Adipocyte (in vitro differentiated cells): ENCODE results near the gene KRT27.
"Not testable (repeated sequence)": the region's sequence is repeated elsewhere in the genome, so short reads cannot be mapped to it uniquely, and the experiment has no call there.

ENCODE experiments used
- DNase-seq: peaks from one replicate; pipeline ENCODE4 v3.0.0-alpha.2; 2015; ENCODE audit warnings: low read depth
- H3K27me3 ChIP-seq: replicated peaks from 2 replicates; pipeline ENCODE4 v1.7.0; 2013; ENCODE audit warnings: mild to moderate bottlenecking, low read length, moderate library complexity; ENCODE audit not compliant: control insufficient read depth, insufficient read depth
- H3K36me3 ChIP-seq: 2 replicates; pipeline ENCODE4 v1.7.0; 2013; ENCODE audit warnings: low read length, mild to moderate bottlenecking, moderate library complexity; ENCODE audit not compliant: control insufficient read depth, insufficient read depth, severe bottlenecking
- H3K4me1 ChIP-seq: 2 replicates; pipeline ENCODE4 v1.7.0; 2013; ENCODE audit warnings: mild to moderate bottlenecking, low read length, moderate library complexity; ENCODE audit not compliant: control insufficient read depth, insufficient read depth
- H3K4me3 ChIP-seq: 2 replicates; pipeline ENCODE4 v1.7.0; 2013; ENCODE audit warnings: mild to moderate bottlenecking, low read length, moderate library complexity
- H3K9ac ChIP-seq: 2 replicates; pipeline ENCODE4 v1.7.0; 2013; ENCODE audit warnings: mild to moderate bottlenecking, low read length, moderate library complexity
- H3K9me3 ChIP-seq: 2 replicates; pipeline ENCODE4 v1.7.0; 2013; ENCODE audit warnings: mild to moderate bottlenecking, low read length, moderate library complexity; ENCODE audit not compliant: control insufficient read depth

KRT27 gene

DNA sequence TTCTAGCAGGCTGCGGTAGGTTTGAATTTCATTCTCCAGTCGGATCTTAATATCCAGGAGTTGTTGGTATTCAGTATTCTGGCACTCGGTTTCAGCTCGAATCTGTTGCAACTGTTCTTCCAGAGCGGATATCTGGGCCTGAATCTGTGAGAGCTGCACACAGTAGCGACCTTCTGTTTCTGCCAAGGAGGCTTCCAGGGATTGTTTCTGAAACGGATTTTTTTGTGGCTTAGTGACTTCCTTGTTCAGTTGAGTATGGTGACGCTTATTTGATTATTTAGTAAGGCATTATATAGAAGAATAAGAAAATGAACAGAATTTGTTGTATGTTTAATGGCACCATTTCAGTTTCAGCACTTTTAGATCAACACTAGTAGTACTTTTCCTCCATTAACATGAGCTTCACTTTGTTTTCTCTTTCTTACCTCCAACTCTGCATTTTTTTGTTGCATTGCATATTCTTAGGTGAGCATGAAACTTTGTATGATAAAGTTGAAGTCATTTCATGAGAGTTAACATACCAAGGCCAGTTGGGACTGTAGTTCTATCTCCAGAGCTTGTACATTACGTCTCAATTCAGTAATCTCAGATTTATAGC is 37.3 kb upstream of the KRT27 start:
- Histone ChIP-seq H3K4me3 (peak overlapping the region; percentile 96), H3K36me3 (peaks cover 13% of the 10 kb centered on the region), H3K9me3 (no peaks in the 10 kb centered on the region), H3K4me1 (peaks cover 27% of the 10 kb centered on the region), H3K9ac (peak overlapping the region; percentile 94), H3K27me3 (no peaks in the 10 kb centered on the region)
- DNase-seq, result peak; percentile 44

DNA sequence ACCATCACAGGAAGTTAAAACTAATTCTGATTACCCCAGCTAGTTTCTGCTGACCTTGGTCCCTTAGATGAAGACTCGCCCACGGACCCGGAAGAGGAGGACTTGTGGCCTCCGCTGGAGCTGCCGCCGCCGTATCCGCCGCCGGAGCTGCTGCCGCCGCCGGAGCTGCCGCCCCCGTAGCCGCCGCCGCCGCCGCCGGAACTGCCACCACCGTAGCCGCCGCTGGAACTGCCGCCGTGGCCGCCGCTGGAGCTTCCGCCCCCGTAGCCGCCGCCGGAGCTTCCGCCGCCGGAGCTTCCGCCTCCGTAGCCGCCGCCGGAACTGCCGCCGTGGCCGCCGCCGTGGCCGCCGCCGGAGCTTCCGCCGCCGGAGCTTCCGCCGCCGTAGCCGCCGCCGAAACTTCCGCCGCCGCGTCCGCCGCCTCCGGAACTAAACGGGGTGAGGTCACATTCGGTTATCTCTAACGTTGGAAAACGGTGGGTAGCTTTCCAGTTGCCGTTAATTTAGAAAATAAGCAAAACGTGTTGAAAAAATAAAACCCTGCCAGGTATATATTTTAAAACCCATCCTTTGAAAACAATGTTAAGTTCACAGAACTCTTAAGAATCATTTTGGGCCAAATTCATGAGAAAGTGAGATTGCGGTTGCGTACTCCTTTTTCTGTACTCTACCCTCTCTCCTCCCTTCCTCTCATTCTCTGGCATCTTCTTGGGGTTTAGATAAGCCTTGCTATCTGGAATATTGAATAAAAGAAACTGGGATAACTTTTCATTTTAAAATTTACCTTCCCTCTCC is 36.6 kb upstream of the KRT27 start:
- Histone ChIP-seq H3K27me3 (no peaks in the 10 kb centered on the region), H3K36me3 (peaks cover 13% of the 10 kb centered on the region), H3K4me1 (peaks cover 27% of the 10 kb centered on the region), H3K9me3 (no peaks in the 10 kb centered on the region), H3K4me3 (peak overlapping the region; percentile 96), H3K9ac (peak overlapping the region; percentile 94)
- peak; percentile 91 for DNase-seq

DNA sequence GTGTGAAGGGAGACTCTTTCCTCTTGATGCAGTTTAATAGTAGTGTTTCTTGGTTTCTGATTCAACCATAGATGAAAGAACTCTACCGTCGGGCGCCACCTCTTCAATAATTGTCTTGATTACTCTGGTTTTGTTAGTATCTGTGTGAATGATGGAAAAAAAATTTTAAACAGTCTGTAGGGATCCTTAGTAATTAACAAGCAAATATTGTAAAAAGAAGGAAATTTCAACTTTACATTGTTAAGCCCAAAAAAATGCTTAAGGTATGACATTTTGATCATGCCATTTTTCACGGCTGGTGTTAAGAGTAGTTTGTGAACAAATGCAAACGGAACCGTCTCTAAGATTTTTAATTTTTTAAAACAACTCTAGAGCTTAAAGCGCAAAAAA is 36.0 kb upstream of the KRT27 start:
- H3K4me3 ChIP-seq, result peak overlapping the region; percentile 96
- peak; percentile 13 for DNase-seq
- H3K36me3 ChIP-seq, result peaks cover 13% of the 10 kb centered on the region
- no peaks in the 10 kb centered on the region for H3K9me3 ChIP-seq
- H3K27me3 ChIP-seq, result no peaks in the 10 kb centered on the region
- peaks cover 27% of the 10 kb centered on the region for H3K4me1 ChIP-seq
- peak overlapping the region; percentile 94 for H3K9ac ChIP-seq

DNA sequence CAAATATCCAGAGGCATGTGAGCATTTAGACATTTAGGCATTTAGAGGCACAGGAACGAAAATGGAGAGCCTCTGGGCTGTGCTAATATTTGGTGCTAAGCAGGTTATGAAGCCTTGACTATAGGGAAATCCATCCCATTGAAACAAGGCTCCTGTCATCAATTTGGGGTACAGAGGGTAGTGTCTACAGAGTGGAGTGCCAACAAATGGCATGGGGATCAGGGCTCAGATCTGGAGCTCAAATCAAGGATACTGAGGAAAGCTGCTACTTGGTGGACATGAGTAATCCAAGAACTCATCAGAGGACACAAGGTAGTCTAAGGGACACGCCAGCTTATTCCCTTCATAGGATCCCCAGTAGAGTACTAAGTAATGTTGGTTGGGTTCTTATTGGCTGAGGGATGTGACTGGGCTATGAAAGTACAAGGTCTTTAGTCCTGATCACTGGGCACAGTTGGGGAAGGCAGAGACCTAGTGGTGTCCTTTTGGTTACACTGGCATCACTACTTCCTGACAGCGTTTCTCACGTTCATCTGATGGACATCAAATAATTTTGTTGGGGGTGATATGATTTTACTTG is 34.8 kb upstream of the KRT27 start:
- H3K9ac ChIP-seq, result no peak overlapping the region
- no peaks in the 10 kb centered on the region for H3K27me3 ChIP-seq
- peaks cover 13% of the 10 kb centered on the region for H3K36me3 ChIP-seq
- H3K4me3 ChIP-seq, result no peak overlapping the region
- H3K4me1 ChIP-seq, result peaks cover 27% of the 10 kb centered on the region
- no peak for DNase-seq
- no peaks in the 10 kb centered on the region for H3K9me3 ChIP-seq

DNA sequence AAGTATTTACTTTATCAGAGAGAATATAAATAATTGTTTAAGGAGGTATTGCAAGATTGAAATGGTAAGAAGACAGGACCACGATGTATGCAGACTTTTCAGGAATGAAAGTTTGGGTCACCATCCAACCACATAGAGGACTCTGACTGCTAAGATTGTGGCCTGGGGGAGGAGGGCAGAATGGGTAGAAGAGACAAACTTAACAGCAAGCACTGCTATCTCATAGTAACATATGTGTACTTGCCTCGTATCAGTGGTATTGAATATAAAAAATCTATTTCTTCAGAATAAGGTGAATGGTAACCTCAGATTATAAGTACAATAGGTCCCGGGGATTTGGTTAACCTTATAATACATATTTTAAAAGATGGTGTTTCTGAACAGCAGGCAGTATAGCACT is 34.2 kb upstream of the KRT27 start:
- Histone ChIP-seq H3K9me3 (no peaks in the 10 kb centered on the region), H3K9ac (no peak overlapping the region), H3K4me1 (peaks cover 24% of the 10 kb centered on the region), H3K27me3 (no peaks in the 10 kb centered on the region), H3K36me3 (peaks cover 13% of the 10 kb centered on the region), H3K4me3 (no peak overlapping the region)
- DNase-seq, result no peak

DNA sequence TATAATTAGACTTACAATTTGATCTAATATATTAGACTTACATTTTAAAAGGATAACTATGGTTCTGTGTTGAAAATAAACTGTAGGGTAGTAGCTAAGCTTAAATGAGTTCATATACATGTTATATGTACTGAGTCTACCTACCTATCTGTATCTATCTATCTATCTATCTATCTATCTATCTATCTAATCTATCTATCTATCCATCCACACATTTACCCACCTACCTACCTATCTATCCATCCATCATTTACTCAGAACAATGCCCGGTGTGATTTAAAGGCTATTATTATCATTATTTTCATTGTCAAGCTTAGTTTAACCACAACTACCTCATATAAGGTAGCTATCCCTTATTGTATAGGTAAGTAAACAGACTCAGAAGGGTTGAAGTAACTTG is 33.0 kb upstream of the KRT27 start:
- Histone ChIP-seq H3K9ac (no peak overlapping the region), H3K4me1 (peaks cover 13% of the 10 kb centered on the region), H3K4me3 (no peak overlapping the region), H3K36me3 (peaks cover 13% of the 10 kb centered on the region), H3K27me3 (no peaks in the 10 kb centered on the region), H3K9me3 (no peaks in the 10 kb centered on the region)
- DNase-seq, result no peak

DNA sequence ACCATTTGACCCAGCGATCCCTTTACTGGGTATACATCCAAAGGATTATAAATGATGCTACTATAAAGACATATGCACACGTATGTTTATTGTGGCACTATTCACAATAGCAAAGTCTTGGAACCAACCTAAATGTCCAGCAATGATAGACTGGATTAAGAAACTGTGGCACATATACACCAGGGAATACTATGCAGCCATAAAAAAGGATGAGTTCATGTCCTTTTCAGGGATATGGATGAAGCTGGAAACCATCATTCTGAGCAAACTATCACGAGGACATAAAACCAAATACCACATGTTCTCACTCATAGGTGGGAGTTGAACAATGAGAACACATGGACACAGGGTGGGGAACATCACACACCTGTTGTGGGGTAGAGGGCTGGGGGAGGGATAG is 32.3 kb upstream of the KRT27 start:
- peaks cover 13% of the 10 kb centered on the region for H3K36me3 ChIP-seq
- DNase-seq, H3K27me3 ChIP-seq, H3K9ac ChIP-seq, H3K9me3 ChIP-seq, H3K4me3 ChIP-seq: not testable (repeated sequence)
- peaks cover 14% of the 10 kb centered on the region for H3K4me1 ChIP-seq

DNA sequence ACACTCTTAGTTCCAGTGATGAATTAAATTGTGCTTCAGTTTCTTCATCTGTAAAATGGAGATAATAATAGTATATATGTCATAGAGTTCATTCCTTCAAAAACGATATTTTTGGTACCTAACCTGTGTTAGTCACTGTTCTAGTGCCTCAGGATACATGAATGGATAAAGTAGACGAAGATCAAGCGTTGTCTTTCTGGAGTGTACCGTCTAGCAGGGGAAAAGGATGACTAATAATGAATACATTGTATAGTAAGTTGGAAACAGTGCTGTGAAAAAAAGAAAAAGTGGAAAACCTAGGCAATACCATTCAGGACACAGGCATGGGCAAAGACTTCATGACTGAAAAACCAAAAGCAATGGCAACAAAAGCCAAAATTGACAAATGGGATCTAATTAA is 31.5 kb upstream of the KRT27 start:
- Histone ChIP-seq H3K36me3 (peaks cover 13% of the 10 kb centered on the region), H3K9me3 (no peaks in the 10 kb centered on the region), H3K27me3 (no peaks in the 10 kb centered on the region), H3K9ac (no peak overlapping the region), H3K4me1 (peaks cover 16% of the 10 kb centered on the region), H3K4me3 (no peak overlapping the region)
- peak; percentile 25 for DNase-seq

DNA sequence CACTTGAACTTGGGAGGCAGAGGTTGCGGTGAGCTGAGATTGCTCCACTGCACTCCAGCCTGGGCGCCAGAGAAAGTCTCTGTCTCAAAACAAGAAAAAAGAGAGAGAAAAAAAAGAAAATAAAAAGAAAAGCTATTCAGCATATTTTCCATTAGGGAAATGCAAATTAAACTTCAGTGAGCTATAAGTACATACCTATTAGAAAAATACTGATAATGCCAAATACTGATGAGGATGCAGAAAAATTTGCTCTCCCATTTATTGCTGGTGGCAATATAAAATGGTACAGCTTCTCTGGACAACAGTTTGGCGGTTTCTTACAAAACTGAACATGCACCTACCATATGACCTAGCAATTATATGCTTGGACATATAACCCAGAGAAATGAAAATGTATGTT is 30.3 kb upstream of the KRT27 start:
- Histone ChIP-seq H3K27me3 (no peaks in the 10 kb centered on the region), H3K36me3 (peaks cover 11% of the 10 kb centered on the region), H3K4me3 (no peak overlapping the region), H3K9me3 (no peaks in the 10 kb centered on the region), H3K4me1 (peaks cover 10% of the 10 kb centered on the region), H3K9ac (no peak overlapping the region)
- no peak for DNase-seq

DNA sequence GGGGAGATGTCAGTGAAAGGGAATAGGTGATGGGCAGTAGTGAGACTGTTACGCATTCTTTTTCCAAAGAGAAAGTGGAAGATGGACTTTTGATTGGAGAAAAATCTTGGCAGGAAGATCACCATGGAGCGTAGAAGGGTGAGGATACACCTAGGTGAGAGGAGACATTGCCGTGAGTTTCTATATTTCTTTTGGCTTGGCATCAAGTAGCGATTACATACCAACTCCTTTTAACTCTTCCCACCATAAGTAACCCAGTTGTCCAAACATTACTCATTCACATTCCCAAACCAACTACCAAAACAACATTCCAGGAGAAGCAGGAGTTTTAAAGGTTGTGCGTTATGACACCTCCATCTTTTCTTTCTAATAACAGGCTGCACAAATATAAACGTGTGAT is 28.1 kb upstream of the KRT27 start:
- no peaks in the 10 kb centered on the region for H3K36me3 ChIP-seq
- H3K9ac ChIP-seq, result no peak overlapping the region
- peaks cover 10% of the 10 kb centered on the region for H3K4me1 ChIP-seq
- no peak for DNase-seq
- H3K27me3 ChIP-seq, result peaks cover 12% of the 10 kb centered on the region
- no peaks in the 10 kb centered on the region for H3K9me3 ChIP-seq
- H3K4me3 ChIP-seq, result no peak overlapping the region

DNA sequence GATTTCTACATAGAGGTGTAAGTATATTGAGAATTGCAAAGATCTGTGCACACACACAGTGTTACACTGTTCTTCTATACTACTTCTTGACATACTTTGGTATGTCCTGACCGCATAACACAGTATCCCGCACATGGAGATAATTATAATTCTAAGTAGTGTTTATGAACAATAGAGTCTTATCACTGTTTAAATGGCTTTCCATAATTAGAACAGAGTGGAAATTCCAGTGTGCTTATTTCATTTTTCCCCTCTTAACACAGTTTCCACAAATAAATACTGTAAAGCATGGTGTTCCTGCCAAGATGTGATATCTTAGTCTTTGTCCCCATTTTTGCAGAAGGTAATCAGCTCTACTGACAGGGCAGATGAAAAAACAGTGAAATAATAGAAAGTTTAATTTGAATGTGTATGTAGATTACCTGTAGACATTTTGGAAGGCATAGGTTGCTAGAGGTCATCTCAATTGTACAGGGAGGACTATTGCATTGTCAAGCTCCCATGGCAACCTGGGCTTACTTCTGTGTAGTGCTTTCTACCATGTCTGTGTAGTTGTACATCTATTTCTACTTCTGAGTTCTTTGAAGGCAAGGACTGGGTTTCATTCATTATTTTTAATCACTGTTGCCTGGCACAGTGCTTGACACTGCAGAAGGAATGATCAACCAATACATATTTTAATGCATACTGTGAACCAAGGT is 27.5 kb upstream of the KRT27 start:
- Histone ChIP-seq H3K9ac (no peak overlapping the region), H3K4me1 (peaks cover 10% of the 10 kb centered on the region), H3K4me3 (peak overlapping the region; percentile 31), H3K9me3 (no peaks in the 10 kb centered on the region), H3K27me3 (peaks cover 12% of the 10 kb centered on the region), H3K36me3 (no peaks in the 10 kb centered on the region)
- peak; percentile 46 for DNase-seq
